Peyer's patch (tissue), 4 donors: Measurements from ENCODE around the gene CASR. TPM values are rescaled to one million over a fixed set of nuclear protein-coding genes. Genes with fewer than 3 reads are reported as not detected.

ENCODE experiments used
- DNase-seq, 3 donors: peaks; one replicate each; pipeline ENCODE4 v3.0.0-alpha.2; 2017 to 2019
- H3K27ac ChIP-seq, 4 donors: fragments of 200-600 bp; sonication (generic); one replicate each; pipeline ENCODE4 v1.5.1; 2016 to 2019
- H3K27me3 ChIP-seq, 2 donors: fragments of 200-600 bp; sonication (generic); one replicate each; pipeline ENCODE4 v1.5.1; 2019
- H3K36me3 ChIP-seq, 3 donors: fragments of 200-600 bp; sonication (generic); one replicate each; pipeline ENCODE4 v1.5.1; 2016 to 2019
- H3K4me1 ChIP-seq, 4 donors: fragments of 200-600 bp; sonication (generic); one replicate each; pipeline ENCODE4 v1.5.1; 2016 to 2019
- H3K4me3 ChIP-seq, 4 donors: fragments of 200-600 bp; sonication (generic); 1 replicate in 3 of 4; 2 replicates in 1 of 4; pipeline ENCODE4 v1.5.1; 2016 to 2019; ENCODE audit warnings: mild to moderate bottlenecking in 1 of 4
- H3K9me3 ChIP-seq, 4 donors: fragments of 200-600 bp; sonication (generic); one replicate each; pipeline ENCODE4 v1.5.1; 2016 to 2019; ENCODE audit warnings: mild to moderate bottlenecking in 1 of 4
- POLR2A ChIP-seq, 2 donors: fragments of 450-650 bp; IDR thresholded peaks; one replicate each; pipeline ENCODE4 v1.5.1; 2017; ENCODE audit warnings: antibody characterized with exemption in 2 of 2, mild to moderate bottlenecking in 2 of 2, moderate library complexity in 2 of 2
- total RNA-seq, 4 donors: library from RNA; depleted of rRNA; stranded (reverse); fragments of >200 nt; gene quantifications; one replicate each; pipeline ENCODE4 v1.1.0, GENCODE V29; 2016
- TF ChIP-seq, protein P1 (sequence below), 6 experiments: fragments of 450-650 bp in 4 of 6; fragments of 200-600 bp in 2 of 6; sonication (generic) in 1 of 6; IDR thresholded peaks; one replicate each; pipeline ENCODE4 v1.5.1; 2017 to 2019; ENCODE audit warnings: antibody characterized with exemption in 6 of 6, mild to moderate bottlenecking in 3 of 6, moderate library complexity in 1 of 6

The CASR gene
- total RNA-seq, 4 donors from 2014 or later = 0.28 to 1.7 (median 1.1) TPM; not detected in 1

DNA sequence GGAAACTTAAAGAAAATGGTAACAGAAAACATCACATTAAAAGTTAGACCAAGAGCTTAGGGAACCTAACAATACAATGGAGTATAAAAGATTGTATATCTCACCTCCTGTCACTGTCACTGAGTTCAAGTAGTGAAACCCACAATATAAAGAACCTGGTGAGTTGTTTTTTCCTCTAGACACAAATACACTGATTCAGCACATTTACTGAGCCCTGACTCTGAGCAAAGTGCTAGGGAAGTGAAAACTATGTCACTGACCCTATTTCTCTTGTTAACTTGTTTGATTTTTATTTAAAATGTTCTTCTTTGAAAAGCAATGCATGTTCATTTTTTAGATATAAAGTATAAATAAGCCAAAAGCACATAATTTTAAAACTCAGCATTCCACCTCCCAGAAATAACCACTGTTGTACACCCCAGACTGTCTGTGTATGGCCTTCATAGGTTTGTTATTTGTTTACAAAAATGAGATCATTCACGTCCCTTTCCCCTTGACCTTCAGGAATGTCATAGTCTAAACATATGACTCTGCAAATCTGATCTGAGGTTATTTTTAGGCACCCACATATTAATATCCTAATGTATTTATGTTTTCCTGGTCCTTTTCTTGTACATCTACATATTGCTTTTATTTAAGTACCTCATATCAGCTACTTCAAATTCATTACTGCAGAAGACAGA, 72.4 kb downstream of the CASR start:
- no peaks in the 10 kb centered on the region for H3K9me3 ChIP-seq
- no peaks in the 10 kb centered on the region for H3K27me3 ChIP-seq
- TF ChIP-seq, protein P1, sequence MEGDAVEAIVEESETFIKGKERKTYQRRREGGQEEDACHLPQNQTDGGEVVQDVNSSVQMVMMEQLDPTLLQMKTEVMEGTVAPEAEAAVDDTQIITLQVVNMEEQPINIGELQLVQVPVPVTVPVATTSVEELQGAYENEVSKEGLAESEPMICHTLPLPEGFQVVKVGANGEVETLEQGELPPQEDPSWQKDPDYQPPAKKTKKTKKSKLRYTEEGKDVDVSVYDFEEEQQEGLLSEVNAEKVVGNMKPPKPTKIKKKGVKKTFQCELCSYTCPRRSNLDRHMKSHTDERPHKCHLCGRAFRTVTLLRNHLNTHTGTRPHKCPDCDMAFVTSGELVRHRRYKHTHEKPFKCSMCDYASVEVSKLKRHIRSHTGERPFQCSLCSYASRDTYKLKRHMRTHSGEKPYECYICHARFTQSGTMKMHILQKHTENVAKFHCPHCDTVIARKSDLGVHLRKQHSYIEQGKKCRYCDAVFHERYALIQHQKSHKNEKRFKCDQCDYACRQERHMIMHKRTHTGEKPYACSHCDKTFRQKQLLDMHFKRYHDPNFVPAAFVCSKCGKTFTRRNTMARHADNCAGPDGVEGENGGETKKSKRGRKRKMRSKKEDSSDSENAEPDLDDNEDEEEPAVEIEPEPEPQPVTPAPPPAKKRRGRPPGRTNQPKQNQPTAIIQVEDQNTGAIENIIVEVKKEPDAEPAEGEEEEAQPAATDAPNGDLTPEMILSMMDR (IDR thresholded peaks at IDR 0.05) = no peak
- no peak for TF ChIP-seq POLR2A (IDR thresholded peaks at IDR 0.05)
- H3K4me1 ChIP-seq = peaks cover 0 to 4% (median 0%) of the 10 kb centered on the region in 4 donors
- no peaks in the 10 kb centered on the region for H3K36me3 ChIP-seq
- no peak overlapping the region for H3K4me3 ChIP-seq
- no peak for DNase-seq
- H3K27ac ChIP-seq = no peak overlapping the region

DNA sequence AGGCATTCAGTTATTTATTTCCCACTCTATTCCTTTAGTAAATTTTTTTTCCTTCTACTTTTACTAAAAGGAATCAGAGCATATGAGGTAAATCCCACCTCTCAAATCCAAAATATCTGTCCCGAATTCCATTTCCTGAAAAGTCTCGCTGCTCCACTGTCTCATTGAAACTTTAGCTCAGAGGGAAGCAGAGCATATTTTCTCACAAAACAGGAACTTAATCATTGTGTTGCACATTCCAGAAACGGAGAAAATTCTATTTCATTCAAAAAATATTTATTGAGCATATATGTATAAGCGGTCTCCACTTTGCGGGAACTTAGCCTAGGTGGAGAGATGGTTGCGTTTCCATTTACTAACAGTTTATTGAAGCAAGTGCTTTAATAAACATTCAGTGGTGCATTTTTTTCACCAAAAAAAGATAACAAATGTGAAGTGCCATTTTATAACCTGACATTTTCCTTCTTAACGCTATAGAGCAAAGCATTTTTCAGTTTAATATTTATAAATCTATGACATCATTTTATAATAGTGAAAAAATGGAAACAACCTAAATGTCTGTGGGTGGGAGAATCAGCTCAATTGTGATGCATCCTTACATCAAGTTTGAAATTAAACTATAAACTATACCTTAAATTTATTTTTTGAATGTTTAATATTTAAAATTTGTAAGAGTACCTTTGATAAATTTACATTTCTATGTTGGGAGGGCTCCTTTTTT, 74.3 kb downstream of the CASR start:
- no peak for DNase-seq
- Histone ChIP-seq H3K27me3 (no peaks in the 10 kb centered on the region), H3K36me3 (no peaks in the 10 kb centered on the region), H3K4me3 (no peak overlapping the region), H3K4me1 (peaks cover 0 to 4% (median 0%) of the 10 kb centered on the region in 4 donors), H3K27ac (no peak overlapping the region), H3K9me3 (no peaks in the 10 kb centered on the region)
- TF ChIP-seq, protein P1 (IDR thresholded peaks at IDR 0.05) = no peak
- TF ChIP-seq POLR2A (IDR thresholded peaks at IDR 0.05) = no peak

DNA sequence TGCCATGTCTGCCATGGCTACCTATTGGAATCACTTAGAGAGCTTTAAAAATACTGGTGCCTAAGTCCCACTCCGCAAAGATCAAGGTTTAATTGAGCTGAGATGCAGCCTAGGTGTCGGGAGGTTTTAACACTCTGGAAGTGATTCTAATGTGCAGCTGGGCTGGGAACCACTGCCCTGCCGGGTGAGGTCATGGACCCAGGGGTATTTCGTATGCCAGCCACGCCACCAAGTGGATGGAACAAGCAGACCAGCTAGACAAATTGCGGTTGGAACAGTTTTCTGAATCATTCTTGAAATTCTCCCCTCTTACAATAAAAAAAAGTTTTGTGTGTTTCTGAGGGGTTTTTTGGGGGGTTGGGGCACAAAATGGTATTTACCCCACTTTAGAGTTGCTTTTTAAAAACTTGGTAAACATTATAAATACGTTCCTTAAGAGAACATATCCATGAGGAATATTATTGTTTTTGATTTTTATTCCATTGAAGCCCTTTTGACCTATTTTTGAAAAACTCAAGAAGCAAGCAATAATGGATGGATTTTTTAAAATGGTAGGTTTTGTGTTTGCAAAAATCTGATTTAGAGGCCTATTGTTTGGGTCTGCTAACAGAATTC, 75.4 kb downstream of the CASR start:
- TF ChIP-seq POLR2A (IDR thresholded peaks at IDR 0.05) = no peak
- TF ChIP-seq, protein P1 (IDR thresholded peaks at IDR 0.05) = peak in 5 of 6 experiments; percentile 52 to 72 (median 61)
- no peaks in the 10 kb centered on the region for H3K27me3 ChIP-seq
- peak; percentile 60 to 81 (median 69) for DNase-seq
- no peaks in the 10 kb centered on the region for H3K36me3 ChIP-seq
- peaks cover 0 to 4% (median 0%) of the 10 kb centered on the region in 4 donors for H3K4me1 ChIP-seq
- H3K27ac ChIP-seq = no peak overlapping the region
- H3K9me3 ChIP-seq = no peaks in the 10 kb centered on the region
- no peak overlapping the region for H3K4me3 ChIP-seq

DNA sequence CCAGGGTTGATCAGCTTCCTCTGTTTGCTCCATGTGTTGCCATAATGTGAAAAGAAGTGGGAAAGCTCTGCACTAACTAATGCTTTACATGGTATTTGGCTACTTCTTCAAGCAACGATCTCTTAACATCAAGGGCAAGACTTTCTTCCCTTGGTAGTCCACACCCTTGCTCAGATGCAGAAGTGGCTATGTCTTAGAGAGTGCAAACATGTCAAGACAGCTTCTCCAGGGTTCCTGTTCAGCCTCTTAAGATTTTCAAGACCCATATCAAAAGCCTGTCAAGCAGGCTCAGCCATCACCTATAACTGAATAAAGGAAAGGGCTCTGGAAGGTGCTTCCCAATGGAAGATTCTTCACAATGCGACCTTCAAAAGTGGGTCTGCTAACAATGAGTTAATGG, 76.7 kb downstream of the CASR start:
- H3K27ac ChIP-seq = no peak overlapping the region
- no peak for DNase-seq
- TF ChIP-seq POLR2A (IDR thresholded peaks at IDR 0.05) = no peak
- TF ChIP-seq, protein P1 (IDR thresholded peaks at IDR 0.05) = no peak

DNA sequence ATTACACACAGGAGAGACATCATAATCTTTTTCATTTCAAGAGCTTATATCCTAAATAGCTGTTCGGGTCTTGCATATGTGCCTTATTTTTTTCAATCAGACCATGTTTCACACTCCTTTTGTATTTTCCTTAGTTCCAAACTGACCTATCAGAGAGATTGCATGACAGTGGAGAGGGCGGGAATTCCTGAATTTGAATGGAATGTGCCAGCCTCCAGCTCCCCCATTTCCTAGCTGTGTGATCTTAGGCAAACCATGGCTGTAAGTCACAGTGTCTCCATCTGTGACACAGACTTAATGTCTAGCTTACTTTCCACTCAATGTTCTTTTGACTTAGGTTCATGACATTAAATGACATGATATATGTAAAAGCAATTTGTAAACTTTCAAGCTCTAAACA, 79.6 kb downstream of the CASR start:
- Histone ChIP-seq H3K9me3 (no peaks in the 10 kb centered on the region), H3K27me3 (no peaks in the 10 kb centered on the region), H3K36me3 (no peaks in the 10 kb centered on the region), H3K27ac (no peak overlapping the region), H3K4me1 (peaks cover 0 to 4% (median 0%) of the 10 kb centered on the region in 4 donors), H3K4me3 (no peak overlapping the region)
- DNase-seq = no peak
- TF ChIP-seq, protein P1 (IDR thresholded peaks at IDR 0.05) = no peak
- no peak for TF ChIP-seq POLR2A (IDR thresholded peaks at IDR 0.05)

More for the DNA sequence above, 76.7 kb downstream of the CASR start:
- H3K27me3 ChIP-seq = no peaks in the 10 kb centered on the region
- peaks cover 0 to 4% (median 0%) of the 10 kb centered on the region in 4 donors for H3K4me1 ChIP-seq
- no peaks in the 10 kb centered on the region for H3K36me3 ChIP-seq
- H3K9me3 ChIP-seq = no peaks in the 10 kb centered on the region
- H3K4me3 ChIP-seq = no peak overlapping the region
